ENCODE measurements around the gene NCK2. TPM values are rescaled to one million over a fixed set of nuclear protein-coding genes. Genes with fewer than 3 reads are reported as not detected.

Gene NCK2
- total and polyA plus RNA-seq, 10 of the 15 experiments (the other 5 are each of a cell fraction or from before 2014, with no cell fraction given) = 1.2 to 30.9 (median 14.1) TPM

DNA sequence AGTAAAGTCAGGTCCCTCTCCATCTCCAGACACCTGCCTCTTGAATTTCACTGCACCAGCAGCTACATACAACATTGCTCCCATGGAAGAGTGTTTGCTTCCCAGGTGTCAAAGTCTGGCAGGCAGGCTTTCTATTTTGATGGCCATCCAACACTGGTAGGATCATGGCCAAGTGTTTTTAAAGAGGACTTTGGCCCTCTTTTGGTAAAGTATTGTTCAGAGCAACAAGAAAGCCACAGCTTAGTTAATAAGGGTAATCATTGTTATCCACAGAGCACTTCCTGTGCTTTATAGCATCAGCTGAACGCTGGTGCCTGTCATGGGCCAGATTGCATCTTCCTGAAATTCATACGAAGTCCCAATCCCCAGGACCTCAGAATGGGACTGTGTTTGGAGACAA lies 133.2 kb downstream of the NCK2 start:
- 93% methylated on average over 2 of the region's 2 CpGs for WGBS (ENCODE audit: insufficient coverage, insufficient replicate concordance, low lambda C conversion rate, missing lambda C conversion rate)
- Histone ChIP-seq H3K27me3 (replicated peaks in 1 of 2; ENCODE audit: control insufficient read depth in 2 of 2, insufficient read depth in 2 of 2, low read length in 1 of 2) (no peaks in the 10 kb centered on the region), H4K20me1 (ENCODE audit: control insufficient read depth, insufficient read depth) (no peaks in the 10 kb centered on the region), H3K27ac (ENCODE audit: control insufficient read depth, insufficient read depth) (no peak overlapping the region), H3K9ac (ENCODE audit: control insufficient read depth, insufficient read depth, low read length) (no peak overlapping the region), H3K79me2 (ENCODE audit: control insufficient read depth, insufficient read depth, low read length) (peaks cover 4% of the 10 kb centered on the region), H3K36me3 (ENCODE audit: control insufficient read depth in 2 of 2, insufficient read depth in 2 of 2, low read length in 1 of 2) (peaks cover 4 to 12% of the 10 kb centered on the region in 2 experiments), H3K4me1 (ENCODE audit: control insufficient read depth, insufficient read depth, low read length) (peaks cover 15% of the 10 kb centered on the region), H3K9me3 (replicated peaks; ENCODE audit: control insufficient read depth, insufficient read depth, low read length) (peaks cover 8% of the 10 kb centered on the region; the same call in 2 of the 3 replicates), H3K4me3 (no peak overlapping the region), H3K4me2 (ENCODE audit: control insufficient read depth, insufficient read depth) (no peak overlapping the region), H2AFZ (ENCODE audit: control insufficient read depth, low read depth, low read length) (no peak overlapping the region)
- in situ Hi-C loops (cut with MboI) (no loop called here), intact Hi-C loops (cut with micrococcal nuclease; ENCODE audit: unreplicated experiment) (no loop called here)
- POLR2A ChIA-PET = no interaction called here
- DNase-seq (ENCODE audit: low read depth, low spot score) = no peak
- SMC1A ChIA-PET (ENCODE audit: uncharacterized antibody, unreplicated experiment) = interaction anchor here (1.3 kb wide), 1 partner anchor 80 kb away, joined by 4 read pairs; no protein-coding TSS in a partner anchor
- no peak for FAIRE-seq
- TF ChIP-seq CBX5 (IDR thresholded peaks at IDR 0.05; ENCODE audit: low read depth) = no peak
- TF ChIP-seq SMARCA5 (IDR thresholded peaks at IDR 0.05) = no peak
- TF ChIP-seq, protein P1, sequence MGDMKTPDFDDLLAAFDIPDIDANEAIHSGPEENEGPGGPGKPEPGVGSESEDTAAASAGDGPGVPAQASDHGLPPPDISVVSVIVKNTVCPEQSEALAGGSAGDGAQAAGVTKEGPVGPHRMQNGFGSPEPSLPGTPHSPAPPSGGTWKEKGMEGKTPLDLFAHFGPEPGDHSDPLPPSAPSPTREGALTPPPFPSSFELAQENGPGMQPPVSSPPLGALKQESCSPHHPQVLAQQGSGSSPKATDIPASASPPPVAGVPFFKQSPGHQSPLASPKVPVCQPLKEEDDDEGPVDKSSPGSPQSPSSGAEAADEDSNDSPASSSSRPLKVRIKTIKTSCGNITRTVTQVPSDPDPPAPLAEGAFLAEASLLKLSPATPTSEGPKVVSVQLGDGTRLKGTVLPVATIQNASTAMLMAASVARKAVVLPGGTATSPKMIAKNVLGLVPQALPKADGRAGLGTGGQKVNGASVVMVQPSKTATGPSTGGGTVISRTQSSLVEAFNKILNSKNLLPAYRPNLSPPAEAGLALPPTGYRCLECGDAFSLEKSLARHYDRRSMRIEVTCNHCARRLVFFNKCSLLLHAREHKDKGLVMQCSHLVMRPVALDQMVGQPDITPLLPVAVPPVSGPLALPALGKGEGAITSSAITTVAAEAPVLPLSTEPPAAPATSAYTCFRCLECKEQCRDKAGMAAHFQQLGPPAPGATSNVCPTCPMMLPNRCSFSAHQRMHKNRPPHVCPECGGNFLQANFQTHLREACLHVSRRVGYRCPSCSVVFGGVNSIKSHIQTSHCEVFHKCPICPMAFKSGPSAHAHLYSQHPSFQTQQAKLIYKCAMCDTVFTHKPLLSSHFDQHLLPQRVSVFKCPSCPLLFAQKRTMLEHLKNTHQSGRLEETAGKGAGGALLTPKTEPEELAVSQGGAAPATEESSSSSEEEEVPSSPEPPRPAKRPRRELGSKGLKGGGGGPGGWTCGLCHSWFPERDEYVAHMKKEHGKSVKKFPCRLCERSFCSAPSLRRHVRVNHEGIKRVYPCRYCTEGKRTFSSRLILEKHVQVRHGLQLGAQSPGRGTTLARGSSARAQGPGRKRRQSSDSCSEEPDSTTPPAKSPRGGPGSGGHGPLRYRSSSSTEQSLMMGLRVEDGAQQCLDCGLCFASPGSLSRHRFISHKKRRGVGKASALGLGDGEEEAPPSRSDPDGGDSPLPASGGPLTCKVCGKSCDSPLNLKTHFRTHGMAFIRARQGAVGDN (IDR thresholded peaks at IDR 0.05) = no peak
- TF ChIP-seq, protein P2, sequence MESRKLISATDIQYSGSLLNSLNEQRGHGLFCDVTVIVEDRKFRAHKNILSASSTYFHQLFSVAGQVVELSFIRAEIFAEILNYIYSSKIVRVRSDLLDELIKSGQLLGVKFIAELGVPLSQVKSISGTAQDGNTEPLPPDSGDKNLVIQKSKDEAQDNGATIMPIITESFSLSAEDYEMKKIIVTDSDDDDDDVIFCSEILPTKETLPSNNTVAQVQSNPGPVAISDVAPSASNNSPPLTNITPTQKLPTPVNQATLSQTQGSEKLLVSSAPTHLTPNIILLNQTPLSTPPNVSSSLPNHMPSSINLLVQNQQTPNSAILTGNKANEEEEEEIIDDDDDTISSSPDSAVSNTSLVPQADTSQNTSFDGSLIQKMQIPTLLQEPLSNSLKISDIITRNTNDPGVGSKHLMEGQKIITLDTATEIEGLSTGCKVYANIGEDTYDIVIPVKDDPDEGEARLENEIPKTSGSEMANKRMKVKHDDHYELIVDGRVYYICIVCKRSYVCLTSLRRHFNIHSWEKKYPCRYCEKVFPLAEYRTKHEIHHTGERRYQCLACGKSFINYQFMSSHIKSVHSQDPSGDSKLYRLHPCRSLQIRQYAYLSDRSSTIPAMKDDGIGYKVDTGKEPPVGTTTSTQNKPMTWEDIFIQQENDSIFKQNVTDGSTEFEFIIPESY (IDR thresholded peaks at IDR 0.05) = no peak
- no peak for TF ChIP-seq ETV6 (conservative IDR thresholded peaks at IDR 0.05 in 1 of 2, IDR thresholded peaks at IDR 0.05 in 1 of 2; ENCODE audit: borderline replicate concordance in 1 of 2, low read depth in 1 of 2)
- no peak for TF ChIP-seq POLR2AphosphoS5 (IDR thresholded peaks at IDR 0.05; ENCODE audit: low read length)
- TF ChIP-seq ZZZ3 (IDR thresholded peaks at IDR 0.05; ENCODE audit: control insufficient read depth, insufficient read length, low read depth) = no peak
- no peak for TF ChIP-seq SMC3 (IDR thresholded peaks at IDR 0.05; ENCODE audit: borderline replicate concordance, low read length)
- no peak for TF ChIP-seq RBBP5 (conservative IDR thresholded peaks at IDR 0.05)
- CTCF ChIA-PET = no interaction called here
- BruUV-seq (replicated peaks) = no TSS peak
- RAD21 ChIA-PET (ENCODE audit: unreplicated experiment) = no interaction called here
- no peak for ATAC-seq

All from GM12878 (cell line).